Natural killer cell (primary cell): ENCODE data around the gene BARX1. TPM values are rescaled to one million over a fixed set of nuclear protein-coding genes. Genes with fewer than 3 reads are reported as not detected.

Experiments used
- ATAC-seq, 3 donors: fragments of 150-1000 bp in 2 of 3; fragments of 200-7000 bp in 1 of 3; cut with Tn5 transposase; 1 replicate in 1 of 3; 2 replicates in 2 of 3; pipeline ENCODE4 v1.10.0; 2021; ENCODE audit warnings: mild to moderate bottlenecking in 2 of 3, moderate library complexity in 2 of 3
- DNase-seq, 2 donors: peaks; one replicate each; pipeline versions ENCODE4 v3.0.0 to v3.0.0-alpha.2; 2013 to 2021; ENCODE audit warnings: mixed read lengths in 1 of 2
- H3K27ac ChIP-seq: one replicate; pipeline ENCODE4 v1.5.1; 2013; ENCODE audit warnings: mild to moderate bottlenecking, low read length
- H3K27me3 ChIP-seq: one replicate; pipeline ENCODE4 v1.6.1; 2013; ENCODE audit warnings: low read length; ENCODE audit not compliant: control insufficient read depth, insufficient read depth
- H3K36me3 ChIP-seq: one replicate; pipeline ENCODE4 v1.6.1; 2013; ENCODE audit warnings: low read length; ENCODE audit not compliant: control insufficient read depth, insufficient read depth
- H3K4me1 ChIP-seq: one replicate; pipeline ENCODE4 v1.6.1; 2013; ENCODE audit warnings: low read length; ENCODE audit not compliant: control insufficient read depth, insufficient read depth
- H3K4me3 ChIP-seq: one replicate; pipeline ENCODE4 v1.5.1; 2013; ENCODE audit warnings: low read length
- H3K9me3 ChIP-seq: one replicate; pipeline ENCODE4 v1.6.1; 2013; ENCODE audit warnings: low read length; ENCODE audit not compliant: control insufficient read depth, insufficient read depth
- H3K27ac Mint-ChIP-seq, 2 donors: one replicate each; pipeline ENCODE4 v1.8.0; 2022; ENCODE audit warnings: mild to moderate bottlenecking in 2 of 2, mixed read lengths in 2 of 2, moderate library complexity in 1 of 2
- H3K27me3 Mint-ChIP-seq, 2 donors: one replicate each; pipeline ENCODE4 v1.8.0; 2022; ENCODE audit warnings: low read depth in 2 of 2, mixed read lengths in 2 of 2
- H3K36me3 Mint-ChIP-seq: one replicate; pipeline ENCODE4 v1.8.0; 2022; ENCODE audit warnings: mixed read lengths
- H3K4me1 Mint-ChIP-seq, 2 donors: one replicate each; pipeline ENCODE4 v1.8.0; 2022; ENCODE audit warnings: mixed read lengths in 2 of 2
- H3K4me3 Mint-ChIP-seq: one replicate; pipeline ENCODE4 v1.8.0; 2022; ENCODE audit warnings: mild to moderate bottlenecking, moderate library complexity, mixed read lengths
- H3K9me3 Mint-ChIP-seq, 2 donors: one replicate each; pipeline ENCODE4 v1.8.0; 2022; ENCODE audit warnings: mixed read lengths in 2 of 2
- CTCF ChIP-seq: fragments of 200-600 bp; IDR thresholded peaks from one replicate; pipeline ENCODE4 v1.8.0; 2022; ENCODE audit warnings: antibody characterized with exemption
- WGBS: methylation state at CpG from one replicate; pipeline ENCODE4 v1.1.7; 2013; ENCODE audit warnings: missing lambda C conversion rate; ENCODE audit not compliant: insufficient coverage; 5-methylcytosine and 5-hydroxymethylcytosine counted together
- intact Hi-C: fragments of 100-400 bp; cut with micrococcal nuclease; formaldehyde crosslinking; loops from one replicate; pipeline ENCODE4 v1.14.2; 2022
- total RNA-seq, 4 donors: library from RNA; stranded (reverse); fragments of 120-200 nt in 1 of 4; gene quantifications; one replicate each; pipeline versions ENCODE4 v1.2.3 to v1.2.4, GENCODE V29; 2013 to 2022

Gene BARX1
- total RNA-seq, 3 donors from 2014 or later (not counting 1 experiment from before 2014, with no cell fraction given), result not detected

DNA sequence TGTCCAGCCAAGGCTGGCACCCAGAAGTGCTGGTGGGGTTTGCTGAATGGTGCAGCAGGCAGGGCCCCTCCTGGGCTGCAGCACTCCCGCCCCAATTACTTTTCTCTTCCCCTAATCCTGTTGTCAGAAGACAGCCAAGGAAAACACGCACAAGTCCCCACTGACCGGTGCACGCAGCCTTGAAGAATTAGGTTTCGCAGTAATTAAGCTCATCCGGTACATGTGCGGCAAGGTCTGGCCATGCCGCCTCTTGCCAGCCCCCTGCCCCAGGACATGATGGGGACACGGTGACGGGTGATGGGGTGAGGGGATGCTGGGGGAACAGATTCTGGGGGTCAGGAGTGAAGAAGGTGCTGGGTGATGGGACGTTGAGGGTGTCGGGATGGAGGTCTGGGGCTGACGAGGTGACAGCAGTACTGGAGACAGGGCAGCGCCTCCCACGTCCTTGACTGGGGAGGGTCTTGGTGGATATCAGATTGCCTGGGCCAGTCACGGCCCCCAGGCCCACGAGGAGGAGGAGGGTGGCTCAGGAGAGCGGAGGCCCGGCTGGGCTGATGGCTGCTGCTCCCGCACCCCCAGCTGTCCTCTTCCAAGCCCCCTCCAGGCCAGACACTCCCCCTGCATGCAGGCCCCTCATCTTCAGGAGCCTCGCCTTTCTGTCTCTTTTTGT is 34.9 kb downstream of the BARX1 start:
- Histone ChIP-seq H3K4me3 (no peak overlapping the region), H3K36me3 (no peaks in the 10 kb centered on the region), H3K9me3 (no peaks in the 10 kb centered on the region), H3K27ac (no peak overlapping the region), H3K4me1 (no peaks in the 10 kb centered on the region), H3K27me3 (no peaks in the 10 kb centered on the region)
- no peaks in the 10 kb centered on the region for H3K36me3 Mint-ChIP-seq
- intact Hi-C loops, result no loop called here
- no peaks in the 10 kb centered on the region for H3K9me3 Mint-ChIP-seq
- no peaks in the 10 kb centered on the region for H3K4me1 Mint-ChIP-seq
- no peak for ATAC-seq
- no peak overlapping the region for H3K4me3 Mint-ChIP-seq
- no peak for TF ChIP-seq CTCF
- H3K27me3 Mint-ChIP-seq, result peaks cover 0 to 5% of the 10 kb centered on the region in 2 donors
- WGBS, result 75% methylated on average over 21 of the region's 21 CpGs
- no peak for DNase-seq
- H3K27ac Mint-ChIP-seq, result no peak overlapping the region

- Mint-ChIP-seq H3K4me1 (no peaks in the 10 kb centered on the region), H3K27ac (no peak overlapping the region), H3K9me3 (no peaks in the 10 kb centered on the region), H3K36me3 (no peaks in the 10 kb centered on the region), H3K27me3 (peaks cover 0 to 5% of the 10 kb centered on the region in 2 donors), H3K4me3 (no peak overlapping the region)
- H3K9me3 ChIP-seq, result no peaks in the 10 kb centered on the region
- TF ChIP-seq CTCF, result no peak
- 69% methylated on average over 7 of the region's 8 CpGs for WGBS
- no peak overlapping the region for H3K4me3 ChIP-seq
- DNase-seq (no peak), ATAC-seq (no peak)
- no peaks in the 10 kb centered on the region for H3K36me3 ChIP-seq
- intact Hi-C loops, result no loop called here
- no peak overlapping the region for H3K27ac ChIP-seq
- no peaks in the 10 kb centered on the region for H3K27me3 ChIP-seq
- no peaks in the 10 kb centered on the region for H3K4me1 ChIP-seq
Measured at GRCh38 chr9:93918061-93918460, 37.1 kb downstream of the BARX1 start.

- no peak overlapping the region for H3K4me3 ChIP-seq
- no peak for DNase-seq
Measured at GRCh38 chr9:93917121-93917853, 37.9 kb downstream of the BARX1 start.

More at GRCh38 chr9:93917121-93917853, 37.9 kb downstream of the BARX1 start:
- Histone ChIP-seq H3K9me3 (no peaks in the 10 kb centered on the region), H3K27me3 (no peaks in the 10 kb centered on the region), H3K36me3 (no peaks in the 10 kb centered on the region), H3K4me1 (no peaks in the 10 kb centered on the region), H3K27ac (no peak overlapping the region)
- WGBS, result 86% methylated on average over 10 of the region's 10 CpGs
- TF ChIP-seq CTCF, result no peak
- H3K27me3 Mint-ChIP-seq, result peaks cover 0 to 5% of the 10 kb centered on the region in 2 donors
- H3K4me3 Mint-ChIP-seq, result no peak overlapping the region
- no peaks in the 10 kb centered on the region for H3K36me3 Mint-ChIP-seq
- H3K4me1 Mint-ChIP-seq, result no peaks in the 10 kb centered on the region
- ATAC-seq, result no peak
- no peak overlapping the region for H3K27ac Mint-ChIP-seq
- intact Hi-C loops, result no loop called here
- H3K9me3 Mint-ChIP-seq, result no peaks in the 10 kb centered on the region
